HCT116 (cell line): Measurements from ENCODE around the gene CDKN2A.

ENCODE experiments used
- CBX3 ChIP-seq: IDR thresholded peaks from 2 replicates; pipeline ENCODE4 v1.6.1; 2012; ENCODE audit warnings: low read depth
- CTCF ChIP-seq, 3 experiments: fragments of 200-600 bp in 1 of 3; sonication (generic) in 1 of 3; IDR thresholded peaks in 2 of 3; conservative IDR thresholded peaks in 1 of 3; 2 replicates each; pipeline ENCODE4 v1.5.1; 2012 to 2017; ENCODE audit warnings: low read depth in 2 of 3, low read length in 2 of 3, antibody characterized with exemption in 1 of 3, borderline replicate concordance in 1 of 3, control low read depth in 1 of 3, mild to moderate bottlenecking in 1 of 3, mixed read lengths in 1 of 3, mixed run types in 1 of 3, moderate library complexity in 1 of 3; ENCODE audit not compliant: insufficient read depth in 1 of 3
- MAX ChIP-seq: IDR thresholded peaks from 2 replicates; pipeline ENCODE4 v1.6.1; 2012
- POLR2A ChIP-seq: IDR thresholded peaks from 2 replicates; pipeline ENCODE4 v1.7.0; 2011; ENCODE audit warnings: borderline replicate concordance; ENCODE audit not compliant: insufficient read depth, insufficient read length; ENCODE audit errors: extremely low read depth
- POLR2AphosphoS5 ChIP-seq: IDR thresholded peaks from 2 replicates; pipeline ENCODE4 v1.6.1; 2011; ENCODE audit warnings: mild to moderate bottlenecking, low read depth, low read length, moderate library complexity
- SIN3A ChIP-seq: IDR thresholded peaks from 2 replicates; pipeline ENCODE4 v1.6.1; 2012; ENCODE audit warnings: low read depth
- YY1 ChIP-seq: IDR thresholded peaks from 2 replicates; pipeline ENCODE4 v1.6.1; 2011; ENCODE audit warnings: low read length, low read depth, moderate library complexity, mild to moderate bottlenecking; ENCODE audit not compliant: insufficient replicate concordance; ENCODE audit errors: extremely low read depth

DNA sequence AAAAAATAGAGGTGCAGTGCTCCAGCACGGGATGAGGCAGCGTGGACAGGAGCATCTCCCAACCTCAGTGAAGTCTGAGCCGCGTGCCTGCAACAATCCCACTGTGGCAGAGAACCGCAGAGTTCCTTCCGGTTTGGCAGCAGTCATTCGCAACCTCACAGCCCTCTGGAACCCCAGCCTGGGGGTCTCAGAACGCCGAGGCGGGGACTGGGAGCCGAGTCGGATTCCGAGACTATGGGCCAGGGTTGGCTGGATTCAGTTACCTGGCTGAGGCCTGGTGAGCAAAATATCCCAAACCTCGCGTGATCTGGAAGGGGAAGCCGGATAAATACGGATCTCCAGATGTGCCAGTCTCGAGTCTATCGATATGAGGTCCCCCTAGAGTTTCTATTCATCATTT lies 27.0 kb downstream of the CDKN2A start:
- TF ChIP-seq POLR2A (no peak), SIN3A (no peak), CTCF (IDR thresholded peaks at IDR 0.05 in 2 of 3, conservative IDR thresholded peaks at IDR 0.05 in 1 of 3; ENCODE audit: borderline replicate concordance in 1 of 3, insufficient read depth in 1 of 3, low read depth in 2 of 3, low read length in 2 of 3) (no peak), MAX (no peak), YY1 (no peak), POLR2AphosphoS5 (no peak), CBX3 (no peak)
